HG02885 (cell line): Measurements from ENCODE around the gene SYF2.
"Not testable (repeated sequence)": the region's sequence is repeated elsewhere in the genome, so short reads cannot be mapped to it uniquely, and the experiment has no call there.

Experiments used
- ATAC-seq: cut with Tn5 transposase; IDR thresholded peaks from one replicate; pipeline ENCODE4 v1.9.1; 2021; ENCODE audit warnings: mild to moderate bottlenecking; ENCODE audit not compliant: unreplicated experiment, poor library complexity

SYF2 gene

GRCh38 chr1:25232027-25232865, at the start of gene SYF2:
SYF2 (minus strand) TSS chr1:25232502; CDS start chr1:25232467, 35 bp downstream.
- ATAC-seq = peak; percentile 78

DNA sequence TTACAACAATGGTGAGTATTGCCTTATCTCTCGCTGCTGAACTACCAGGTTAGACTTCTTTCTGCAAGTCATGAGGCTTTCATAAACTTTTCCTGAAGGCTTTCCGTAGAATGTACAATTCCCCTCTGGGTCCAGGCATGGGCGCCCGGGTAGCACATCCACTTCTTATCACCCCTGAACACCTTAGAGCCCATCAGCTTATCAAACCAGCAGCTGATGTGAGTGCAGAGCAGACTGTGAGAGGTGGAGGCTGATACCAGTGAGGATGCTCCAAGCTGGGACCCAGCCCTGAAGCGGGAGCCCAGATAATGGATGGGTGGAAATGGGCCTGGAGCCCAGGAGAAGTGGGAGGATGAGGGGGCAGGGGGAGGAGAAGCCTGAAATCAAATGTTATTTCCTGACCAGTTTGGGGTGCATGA, 47.4 kb upstream of the SYF2 start:
- ATAC-seq = not testable (repeated sequence)

- not testable (repeated sequence) for ATAC-seq
These were observed 46.5 kb upstream of the SYF2 start for GRCh38 chr1:25278790-25279189.

DNA sequence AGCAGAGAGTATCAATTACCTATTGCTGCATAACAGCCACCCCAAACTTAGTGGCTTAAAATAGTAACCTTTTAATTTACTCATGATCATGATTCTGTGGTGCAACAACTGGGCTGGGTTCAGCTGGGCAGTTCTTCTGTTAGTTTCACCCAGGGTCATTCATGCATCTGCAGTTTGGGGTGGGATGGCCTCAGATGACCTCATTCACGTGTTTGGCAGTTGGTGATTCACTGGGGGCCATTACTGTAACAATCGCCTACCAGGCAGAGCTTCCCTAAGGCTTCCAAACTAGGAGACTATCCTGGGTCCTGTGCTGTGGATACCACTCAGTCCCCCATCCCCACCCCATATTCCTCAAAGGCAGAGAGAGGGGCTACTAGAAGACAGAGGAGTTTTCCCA, 46.1 kb upstream of the SYF2 start:
- ATAC-seq = not testable (repeated sequence)

GRCh38 chr1:25277295-25277694, 45.0 kb upstream of the SYF2 start:
- ATAC-seq = not testable (repeated sequence)

- not testable (repeated sequence) for ATAC-seq
These were observed 43.3 kb upstream of the SYF2 start for GRCh38 chr1:25275648-25276047.

- not testable (repeated sequence) for ATAC-seq
These were observed 39.9 kb upstream of the SYF2 start, which contains the start of gene RHD for GRCh38 chr1:25272238-25272637. RHD (plus strand) TSS chr1:25272509; CDS start chr1:25272548, 39 bp downstream.

DNA sequence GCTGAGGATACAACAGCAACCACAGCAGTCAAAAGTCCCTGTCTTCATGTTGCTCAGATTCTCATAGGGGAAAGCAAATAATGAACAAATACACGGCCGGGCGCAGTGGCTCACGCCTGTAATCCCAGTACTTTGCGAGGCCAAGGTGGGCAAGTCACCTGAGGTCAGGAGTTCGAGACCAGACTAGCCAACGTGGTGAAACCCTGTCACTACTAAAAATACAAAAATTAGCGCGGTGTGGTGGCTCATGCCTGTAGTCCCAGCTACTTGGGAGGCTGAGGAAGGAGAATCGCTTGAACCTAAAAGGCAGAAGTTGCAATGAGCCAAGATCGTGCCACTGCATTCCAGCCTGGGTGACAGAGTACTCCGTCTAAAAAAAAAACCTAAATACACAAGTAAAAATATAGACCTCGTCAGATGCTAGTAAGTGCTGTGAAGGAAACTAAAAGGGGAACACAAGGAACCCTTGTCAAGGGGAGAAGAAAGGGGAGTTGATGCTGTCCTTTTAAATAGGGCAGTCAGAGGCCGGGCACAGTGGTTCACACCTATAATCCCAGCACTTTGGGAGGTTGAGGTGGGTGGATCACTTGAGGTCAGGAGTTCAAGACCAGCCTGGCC, 36.0 kb upstream of the SYF2 start:
- not testable (repeated sequence) for ATAC-seq

DNA sequence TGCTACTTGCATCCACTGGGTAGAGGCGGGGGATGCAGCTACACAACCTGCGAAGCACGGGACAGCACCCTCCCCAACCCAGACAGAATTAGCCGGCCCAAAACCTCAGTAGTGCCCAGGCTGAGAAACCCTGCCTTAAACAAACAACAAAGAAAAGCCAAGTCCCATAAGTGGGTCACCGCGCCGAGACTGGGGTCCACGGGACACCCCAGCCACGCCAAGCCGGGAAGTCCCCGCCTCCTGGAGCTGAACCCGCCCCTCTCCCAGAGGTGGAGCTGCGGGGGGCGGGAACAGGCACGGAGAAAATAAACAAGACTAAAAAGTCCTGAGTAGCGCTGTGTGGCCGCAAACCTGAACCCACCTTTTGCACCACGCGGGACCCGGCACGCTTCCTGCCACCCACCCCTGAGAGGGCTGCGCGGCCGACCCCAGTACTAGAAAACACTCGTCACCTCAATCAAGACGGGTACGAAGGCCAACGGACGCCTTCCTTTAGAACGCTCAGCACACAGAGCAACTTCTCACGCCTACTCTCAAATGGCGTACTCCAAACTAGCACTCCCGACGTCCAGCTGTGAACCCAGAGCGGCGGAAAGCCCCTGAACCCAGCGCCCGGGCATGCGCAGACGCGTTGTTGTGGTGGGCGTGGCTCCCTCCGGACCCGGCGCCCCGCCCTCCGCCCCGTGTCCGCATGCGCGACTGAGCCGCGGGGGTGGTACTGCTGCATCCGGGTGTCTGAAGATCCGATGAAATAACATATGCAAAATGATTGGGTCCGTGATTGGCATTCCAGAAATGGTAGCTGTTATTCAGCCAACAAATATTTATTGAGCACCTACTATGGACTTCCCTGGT, 35.2 kb upstream of the SYF2 start:
- ATAC-seq = peak; percentile 79

- peak; percentile 52 for ATAC-seq
These were observed 34.4 kb upstream of the SYF2 start for GRCh38 chr1:25266554-25267287.

DNA sequence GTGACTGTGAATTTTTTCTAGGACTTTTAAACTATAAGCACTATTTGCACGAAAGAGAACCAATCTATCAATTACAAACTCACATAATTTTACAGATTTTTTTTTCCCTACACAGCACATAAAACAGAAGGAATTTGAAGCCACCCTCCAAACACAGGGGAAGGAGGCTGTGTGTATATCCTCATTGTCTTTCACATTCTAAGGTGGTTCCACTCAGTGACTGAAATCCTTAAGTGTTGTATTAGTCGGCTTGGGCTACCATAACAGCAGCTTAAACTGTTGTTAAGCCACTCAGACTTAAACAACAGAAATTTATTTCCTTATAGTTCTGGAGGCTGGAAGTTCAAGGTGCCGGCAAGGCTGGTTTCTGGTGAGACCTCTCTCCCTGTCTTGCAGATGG, 28.0 kb upstream of the SYF2 start:
- ATAC-seq = not testable (repeated sequence)

GRCh38 chr1:25259813-25260212, 27.5 kb upstream of the SYF2 start:
- not testable (repeated sequence) for ATAC-seq

DNA sequence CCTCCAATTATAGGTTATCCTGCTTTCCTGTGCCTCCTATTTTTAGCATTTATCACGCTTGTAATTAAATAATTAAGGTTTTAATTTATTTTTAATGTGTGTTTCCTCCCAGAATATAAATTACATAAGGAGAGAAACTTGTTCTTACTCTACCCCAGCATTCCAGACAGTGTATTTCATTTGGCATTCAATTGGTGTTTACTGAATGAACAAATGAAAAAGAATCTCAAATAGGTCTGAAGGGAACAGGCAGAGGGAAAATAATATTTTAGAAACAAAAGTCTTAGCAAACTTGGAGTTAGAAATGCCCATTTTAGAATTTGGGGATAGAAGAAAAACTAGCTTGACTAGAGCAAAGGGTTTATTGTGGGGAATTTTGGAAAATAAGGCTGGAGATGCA, 24.9 kb upstream of the SYF2 start:
- no peak for ATAC-seq

DNA sequence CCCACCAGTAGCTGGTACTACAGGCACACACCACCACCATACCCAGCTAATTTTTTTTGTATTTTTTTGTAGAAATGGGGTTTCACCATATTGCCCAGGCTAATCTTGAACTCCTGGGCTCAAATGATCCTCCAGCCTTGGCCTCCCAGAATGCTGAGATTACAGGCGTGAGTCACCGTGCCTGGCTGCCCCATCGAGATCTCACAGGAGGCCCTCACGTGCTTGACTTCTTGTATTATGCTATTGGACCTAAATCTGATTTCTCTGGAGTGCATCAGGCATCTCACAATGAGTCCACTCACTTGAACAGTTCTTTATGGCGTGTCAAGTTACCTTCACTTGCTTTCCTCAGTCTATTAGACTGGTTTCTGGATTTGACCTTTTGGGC, 24.3 kb upstream of the SYF2 start:
- no peak for ATAC-seq

DNA sequence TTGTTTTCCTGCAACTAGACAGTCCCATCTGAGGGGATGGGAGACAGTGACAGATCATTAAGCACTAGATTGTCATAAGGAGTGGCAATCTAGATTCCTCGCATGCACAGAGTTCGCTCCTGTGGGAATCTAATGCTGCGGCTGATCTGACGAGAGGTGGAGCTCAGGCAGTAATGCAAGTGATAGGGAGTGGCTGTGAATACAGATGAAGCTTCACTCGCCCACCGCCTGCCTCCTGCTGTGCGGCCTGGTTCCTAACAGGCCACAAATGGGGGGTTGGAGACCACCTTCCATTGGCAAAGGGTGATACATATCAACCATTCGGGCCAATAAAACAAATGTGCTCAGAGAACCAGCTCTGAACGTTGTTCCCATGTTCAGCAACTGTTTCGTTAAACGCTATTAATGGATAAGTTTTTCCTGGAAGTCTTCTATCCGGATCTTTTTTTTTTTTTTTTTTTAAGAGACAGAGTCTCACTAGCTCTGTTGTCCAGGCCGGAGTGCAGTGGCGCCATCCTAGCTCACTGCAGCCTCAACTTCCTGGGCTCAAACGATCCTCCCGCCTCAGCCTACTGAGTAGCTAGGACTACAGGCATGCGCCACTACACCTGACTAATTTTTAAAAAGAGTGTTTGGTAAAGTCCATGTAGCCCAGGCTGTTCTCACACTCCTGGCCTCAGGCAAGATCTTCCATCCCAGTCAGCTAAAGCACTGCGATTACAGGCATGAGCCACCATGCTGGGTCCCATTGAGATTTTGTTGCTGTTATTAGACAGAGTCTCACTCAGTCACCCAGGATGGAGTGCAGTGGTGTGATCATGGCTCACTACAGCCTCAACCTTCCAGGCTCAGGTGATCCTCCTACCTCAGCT, 23.6 kb upstream of the SYF2 start:
- no peak for ATAC-seq

DNA sequence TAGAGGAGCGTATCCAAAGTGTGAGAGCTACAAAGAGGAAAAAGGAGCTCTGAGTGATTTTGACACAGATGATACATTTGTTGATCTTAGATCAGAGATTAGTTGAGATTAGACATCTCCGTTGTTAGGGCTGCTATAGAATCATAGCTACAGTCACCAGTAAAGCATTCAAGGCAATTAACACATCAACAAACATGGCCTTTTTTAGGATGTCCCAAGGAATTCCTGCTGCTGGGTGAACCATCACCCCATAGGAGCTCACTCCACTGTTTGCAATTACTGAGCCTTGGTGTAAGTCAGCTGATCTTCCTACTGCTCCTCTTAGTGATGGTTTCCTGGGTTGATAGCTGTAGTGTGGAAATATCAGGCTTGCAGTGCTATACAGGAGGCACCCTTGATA, 21.6 kb upstream of the SYF2 start:
- no peak for ATAC-seq

- peak; percentile 37 for ATAC-seq
These were observed 15.8 kb upstream of the SYF2 start for GRCh38 chr1:25247829-25248754.
